IPS DF 6.9 (cell line): ENCODE data around the gene SOX18.

Source experiments
- DNase-seq: peaks from one replicate; pipeline ENCODE4 v3.0.0-alpha.2; 2013; ENCODE audit warnings: low read depth, low spot score
- H3K27ac ChIP-seq: one replicate; pipeline ENCODE4 v1.5.1; 2013; ENCODE audit warnings: low read length, control low read depth
- H3K27me3 ChIP-seq: 2 replicates; pipeline ENCODE4 v1.6.1; 2013; ENCODE audit warnings: mild to moderate bottlenecking, low read length; ENCODE audit not compliant: control insufficient read depth, insufficient read depth
- H3K36me3 ChIP-seq: 2 replicates; pipeline ENCODE4 v1.6.1; 2013; ENCODE audit warnings: low read length; ENCODE audit not compliant: control insufficient read depth, insufficient read depth
- H3K4me1 ChIP-seq: 2 replicates; pipeline ENCODE4 v1.6.1; 2013; ENCODE audit warnings: low read length; ENCODE audit not compliant: control insufficient read depth, insufficient read depth
- H3K4me3 ChIP-seq: 2 replicates; pipeline ENCODE4 v1.5.1; 2013; ENCODE audit warnings: mild to moderate bottlenecking, low read length
- H3K9me3 ChIP-seq: 2 replicates; pipeline ENCODE4 v1.6.1; 2013; ENCODE audit warnings: low read length, inconsistent platforms; ENCODE audit not compliant: control insufficient read depth, insufficient read depth
- WGBS: extraction: QIAGEN DNeasy Blood & Tissue Kit; methylation state at CpG from one replicate; pipeline ENCODE4 v1.1.7; 2013; ENCODE audit warnings: mixed read lengths, missing lambda C conversion rate; ENCODE audit not compliant: insufficient read length, insufficient coverage; 5-methylcytosine and 5-hydroxymethylcytosine counted together

Gene SOX18

GRCh38 chr20:64049060-64049877, at the start of gene SOX18:
Gene SOX18 (minus strand): TSS chr20:64049639. CDS start chr20:64049516, 123 bp downstream.
- WGBS = no CpG with 5 or more reads among the region's 111 CpGs
- Histone ChIP-seq H3K36me3 (no peaks in the 10 kb centered on the region), H3K4me3 (peak within 1 kb of the TSS; percentile 24; the same call in 1 of the 2 replicates), H3K4me1 (peaks cover 8% of the 10 kb centered on the region; the same call in 1 of the 2 replicates), H3K27me3 (peaks cover 24% of the 10 kb centered on the region), H3K27ac (no peak within 1 kb of the TSS), H3K9me3 (no peaks in the 10 kb centered on the region)
- DNase-seq = no peak

- Histone ChIP-seq H3K4me1 (0 out of 2 replicates have a peak, but pooled peaks cover 2% of the 10 kb centered on the region), H3K27ac (no peak overlapping the region), H3K9me3 (no peaks in the 10 kb centered on the region; the same call in 1 of the 2 replicates), H3K4me3 (no peak overlapping the region), H3K36me3 (no peaks in the 10 kb centered on the region), H3K27me3 (no peaks in the 10 kb centered on the region; the same call in 1 of the 2 replicates)
- WGBS = no CpG with 5 or more reads among the region's 28 CpGs
- DNase-seq = no peak
These were observed 49.1 kb upstream of the SOX18 start for GRCh38 chr20:64098471-64099013.

GRCh38 chr20:64096535-64096934, 47.1 kb upstream of the SOX18 start:
- no peaks in the 10 kb centered on the region for H3K27me3 ChIP-seq
- H3K27ac ChIP-seq = no peak overlapping the region
- WGBS = no CpG with 5 or more reads among the region's 6 CpGs

GRCh38 chr20:64095927-64096326, 46.5 kb upstream of the SOX18 start:
- Histone ChIP-seq H3K27ac (no peak overlapping the region), H3K9me3 (no peaks in the 10 kb centered on the region; the same call in 1 of the 2 replicates), H3K27me3 (no peaks in the 10 kb centered on the region), H3K4me1 (peaks cover 3% of the 10 kb centered on the region), H3K36me3 (no peaks in the 10 kb centered on the region), H3K4me3 (no peak overlapping the region)
- DNase-seq = no peak
- no CpG with 5 or more reads among the region's 11 CpGs for WGBS

More at GRCh38 chr20:64096535-64096934, 47.1 kb upstream of the SOX18 start:
- Histone ChIP-seq H3K9me3 (no peaks in the 10 kb centered on the region; the same call in 1 of the 2 replicates), H3K4me3 (no peak overlapping the region), H3K4me1 (peaks cover 3% of the 10 kb centered on the region), H3K36me3 (no peaks in the 10 kb centered on the region)
- no peak for DNase-seq

- Histone ChIP-seq H3K9me3 (no peaks in the 10 kb centered on the region; the same call in 1 of the 2 replicates), H3K27me3 (no peaks in the 10 kb centered on the region), H3K4me3 (no peak overlapping the region), H3K27ac (no peak overlapping the region), H3K4me1 (peaks cover 3% of the 10 kb centered on the region), H3K36me3 (no peaks in the 10 kb centered on the region)
- DNase-seq = no peak
- WGBS = no CpG with 5 or more reads among the region's 4 CpGs
These were observed 46.0 kb upstream of the SOX18 start for GRCh38 chr20:64095455-64095854.

- Histone ChIP-seq H3K4me1 (peaks cover 3% of the 10 kb centered on the region), H3K27ac (no peak overlapping the region), H3K4me3 (no peak overlapping the region), H3K9me3 (no peaks in the 10 kb centered on the region; the same call in 1 of the 2 replicates), H3K36me3 (no peaks in the 10 kb centered on the region), H3K27me3 (no peaks in the 10 kb centered on the region)
- WGBS = no CpG with 5 or more reads among the region's 9 CpGs
- no peak for DNase-seq
These were observed 43.6 kb upstream of the SOX18 start for GRCh38 chr20:64093013-64093503.

- Histone ChIP-seq H3K27ac (no peak overlapping the region), H3K4me1 (peaks cover 3% of the 10 kb centered on the region), H3K4me3 (no peak overlapping the region), H3K27me3 (no peaks in the 10 kb centered on the region), H3K9me3 (no peaks in the 10 kb centered on the region; the same call in 1 of the 2 replicates), H3K36me3 (no peaks in the 10 kb centered on the region)
- DNase-seq = no peak
- no CpG with 5 or more reads among the region's 27 CpGs for WGBS
These were observed 43.0 kb upstream of the SOX18 start for GRCh38 chr20:64092258-64093012.

- no CpG with 5 or more reads among the region's 16 CpGs for WGBS
- H3K36me3 ChIP-seq = no peaks in the 10 kb centered on the region
These were observed 42.3 kb upstream of the SOX18 start for GRCh38 chr20:64091770-64092169.

GRCh38 chr20:64091340-64091739, 41.9 kb upstream of the SOX18 start:
- no CpG with 5 or more reads among the region's 19 CpGs for WGBS
- H3K4me3 ChIP-seq = no peak overlapping the region
- H3K4me1 ChIP-seq = peaks cover 3% of the 10 kb centered on the region
- no peaks in the 10 kb centered on the region for H3K9me3 ChIP-seq
- no peak for DNase-seq
- no peak overlapping the region for H3K27ac ChIP-seq
- H3K36me3 ChIP-seq = no peaks in the 10 kb centered on the region
- H3K27me3 ChIP-seq = no peaks in the 10 kb centered on the region

More at GRCh38 chr20:64091770-64092169, 42.3 kb upstream of the SOX18 start:
- no peak for DNase-seq
- Histone ChIP-seq H3K27ac (no peak overlapping the region), H3K27me3 (no peaks in the 10 kb centered on the region), H3K9me3 (no peaks in the 10 kb centered on the region; the same call in 1 of the 2 replicates), H3K4me1 (peaks cover 3% of the 10 kb centered on the region), H3K4me3 (no peak overlapping the region)

GRCh38 chr20:64090165-64090564, 40.7 kb upstream of the SOX18 start:
- H3K36me3 ChIP-seq = no peaks in the 10 kb centered on the region
- H3K9me3 ChIP-seq = no peaks in the 10 kb centered on the region
- WGBS = no CpG with 5 or more reads among the region's 10 CpGs
- no peak overlapping the region for H3K27ac ChIP-seq
- peaks cover under 1% of the 10 kb centered on the region; the same call in 1 of the 2 replicates for H3K27me3 ChIP-seq
- no peak for DNase-seq
- peaks cover 3% of the 10 kb centered on the region for H3K4me1 ChIP-seq
- H3K4me3 ChIP-seq = no peak overlapping the region
